Transverse colon (tissue), 4 donors: ENCODE measurements around the gene CLDN19. TPM values are rescaled to one million over a fixed set of nuclear protein-coding genes. Genes with fewer than 3 reads are reported as not detected.

Experiments
- DNase-seq: peaks from one replicate; pipeline ENCODE4 v3.0.0-alpha.2; 2019
- H3K27ac ChIP-seq, 4 donors: fragments of 200-600 bp; sonication (generic); 2 replicates each; pipeline ENCODE4 v1.5.1; 2016 to 2018; ENCODE audit warnings: inconsistent platforms in 4 of 4
- H3K27me3 ChIP-seq: fragments of 200-600 bp; sonication (generic); 2 replicates; pipeline ENCODE4 v1.5.1; 2017; ENCODE audit warnings: inconsistent platforms
- H3K36me3 ChIP-seq, 4 donors: fragments of 200-600 bp; sonication (generic); 2 replicates each; pipeline ENCODE4 v1.5.1; 2017 to 2019; ENCODE audit warnings: inconsistent platforms in 4 of 4
- H3K4me1 ChIP-seq, 4 donors: fragments of 200-600 bp; sonication (generic); 2 replicates each; pipeline ENCODE4 v1.5.1; 2017 to 2020; ENCODE audit warnings: inconsistent platforms in 4 of 4
- H3K4me3 ChIP-seq, 4 donors: fragments of 200-600 bp; sonication (generic); 1 replicate in 1 of 4; 2 replicates in 3 of 4; pipeline versions ENCODE4 v1.5.1 to v1.6.1; 2017 to 2019; ENCODE audit warnings: inconsistent platforms in 4 of 4
- H3K9me3 ChIP-seq, 2 donors: fragments of 200-600 bp; sonication (generic); 2 replicates each; pipeline ENCODE4 v1.5.1; 2017 to 2019; ENCODE audit warnings: inconsistent platforms in 2 of 2
- CTCF ChIP-seq, 5 experiments: fragments of 200-600 bp in 3 of 5; fragments of 450-650 bp in 2 of 5; sonication (generic) in 3 of 5; IDR thresholded peaks; 1 replicate in 2 of 5; 2 replicates in 3 of 5; pipeline ENCODE4 v1.5.1; 2016 to 2017; ENCODE audit warnings: antibody characterized with exemption in 5 of 5, inconsistent platforms in 3 of 5, mild to moderate bottlenecking in 2 of 5, moderate library complexity in 1 of 5
- EP300 ChIP-seq: sonication (generic); formaldehyde crosslinking; IDR thresholded peaks from one replicate; pipeline ENCODE4 v1.6.1; 2017; ENCODE audit warnings: antibody characterized with exemption, low read depth
- POLR2A ChIP-seq: fragments of 450-650 bp; IDR thresholded peaks from one replicate; pipeline ENCODE4 v1.6.1; 2016; ENCODE audit warnings: antibody characterized with exemption, mild to moderate bottlenecking, moderate library complexity
- POLR2AphosphoS5 ChIP-seq, 3 donors: sonication (generic); formaldehyde crosslinking; IDR thresholded peaks; one replicate each; pipeline ENCODE4 v1.6.1; 2016; ENCODE audit warnings: antibody characterized with exemption in 3 of 3
- WGBS, 2 donors: methylation state at CpG; one replicate each; pipeline ENCODE4 v1.1.5; 2018; ENCODE audit warnings: low coverage in 1 of 2; 5-methylcytosine and 5-hydroxymethylcytosine counted together
- in situ Hi-C, 4 donors: fragments of 200-750 bp; cut with MboI; loops; one replicate each; pipeline versions ENCODE4 v1.15.0 to v1.15.1; 2017; ENCODE audit warnings: low sequenced_read_pairs in 3 of 4, low pct_ligation_motif_present in 1 of 4, low pct_unique_long_range_greater_than_20kb in 1 of 4
- intact Hi-C: fragments of 100-400 bp; cut with DNase I; formaldehyde crosslinking; loops from one replicate; pipeline ENCODE4 v1.15.1; 2023; ENCODE audit warnings: low total_unique reads
- total RNA-seq, 4 donors: library from RNA; depleted of rRNA; stranded (reverse); fragments of >200 nt; gene quantifications; one replicate each; pipeline ENCODE4 v1.1.0, GENCODE V29; 2016

The CLDN19 gene
- total RNA-seq, 4 donors from 2014 or later: 0.27 TPM; not detected in 3

- Histone ChIP-seq H3K4me3 (no peak overlapping the region), H3K9me3 (no peaks in the 10 kb centered on the region), H3K27me3 (no peaks in the 10 kb centered on the region), H3K27ac (no peak overlapping the region), H3K4me1 (peaks cover 0 to 5% (median 0%) of the 10 kb centered on the region in 4 donors), H3K36me3 (peaks cover 0 to 83% (median 28%) of the 10 kb centered on the region in 4 donors)
- in situ Hi-C loops: no loop called here
- intact Hi-C loops: no loop called here
- TF ChIP-seq POLR2A (no peak), EP300 (no peak), POLR2AphosphoS5 (IDR thresholded peaks at IDR 0.05) (no peak), CTCF (IDR thresholded peaks at IDR 0.05) (no peak)
- no peak for DNase-seq
These were observed 40.0 kb downstream of the CLDN19 start for GRCh38 chr1:42700006-42700405.

GRCh38 chr1:42698081-42698813, 41.8 kb downstream of the CLDN19 start:
- Histone ChIP-seq H3K9me3 (no peaks in the 10 kb centered on the region), H3K36me3 (peaks cover 0 to 66% (median 28%) of the 10 kb centered on the region in 4 donors), H3K4me3 (no peak overlapping the region), H3K4me1 (peaks cover 0 to 23% (median 5%) of the 10 kb centered on the region in 4 donors), H3K27me3 (no peaks in the 10 kb centered on the region), H3K27ac (no peak overlapping the region)
- DNase-seq: no peak
- WGBS, 2 donors: 92% methylated on average over 2 to 4 of the region's 4 CpGs
- intact Hi-C loops (loop anchor here (10.0 kb wide), 1 partner anchor 47 kb away; the partner anchor contains the start of gene CLDN19), in situ Hi-C loops (no loop called here)
- no peak for TF ChIP-seq CTCF (IDR thresholded peaks at IDR 0.05)
- no peak for TF ChIP-seq POLR2A
- no peak for TF ChIP-seq EP300
- TF ChIP-seq POLR2AphosphoS5 (IDR thresholded peaks at IDR 0.05): no peak

DNA sequence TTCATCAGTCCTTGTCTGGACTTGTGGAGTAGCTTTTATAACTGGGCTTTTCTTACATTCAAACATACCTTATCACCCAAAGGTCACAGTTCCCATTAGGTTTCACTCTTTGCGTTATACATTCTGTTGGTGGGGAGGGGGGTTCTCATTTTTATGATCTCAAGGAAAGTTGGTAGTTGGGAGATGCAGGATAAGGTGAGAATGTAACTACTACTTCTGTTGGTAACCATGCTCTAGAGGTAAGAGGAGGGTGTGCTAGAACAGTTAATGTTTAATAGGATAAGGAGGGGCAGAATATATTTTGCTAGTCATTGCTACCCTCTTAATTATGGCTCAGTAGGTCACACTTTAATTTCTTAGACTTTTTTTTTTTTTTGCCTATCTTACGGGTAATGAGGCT, 47.1 kb downstream of the CLDN19 start:
- no peak for DNase-seq
- peaks cover 32 to 76% (median 55%) of the 10 kb centered on the region in 4 donors for H3K4me1 ChIP-seq
- TF ChIP-seq POLR2AphosphoS5 (IDR thresholded peaks at IDR 0.05): no peak
- TF ChIP-seq EP300: no peak
- TF ChIP-seq POLR2A: no peak
- TF ChIP-seq CTCF (IDR thresholded peaks at IDR 0.05): no peak
- in situ Hi-C loops (no loop called here), intact Hi-C loops (loop anchor here (10.0 kb wide), 1 partner anchor 52 kb away; the partner anchor contains the start of gene CLDN19)
- no peaks in the 10 kb centered on the region for H3K27me3 ChIP-seq
- peak overlapping the region in 2 of 4 donors; percentile 8 to 9 for H3K4me3 ChIP-seq
- peaks cover 0 to 13% (median 5%) of the 10 kb centered on the region in 4 donors for H3K36me3 ChIP-seq
- 47 to 51% methylated on average over 2 of the region's 2 CpGs for WGBS, 2 donors
- H3K27ac ChIP-seq: peak overlapping the region; percentile 78 to 85 (median 84)
- H3K9me3 ChIP-seq: no peaks in the 10 kb centered on the region

- Histone ChIP-seq H3K27ac (peak overlapping the region; percentile 78 to 85 (median 84)), H3K36me3 (peaks cover 0 to 9% (median 3%) of the 10 kb centered on the region in 4 donors), H3K9me3 (no peaks in the 10 kb centered on the region), H3K27me3 (no peaks in the 10 kb centered on the region), H3K4me3 (peak overlapping the region in 1 of 4 donors; percentile 9), H3K4me1 (peaks cover 36 to 79% (median 59%) of the 10 kb centered on the region in 4 donors)
- intact Hi-C loops: loop anchor here (10.0 kb wide), 1 partner anchor 52 kb away; the partner anchor contains the start of gene CLDN19
- TF ChIP-seq POLR2AphosphoS5 (IDR thresholded peaks at IDR 0.05) (peak in 2 of 3 donors; percentile 56 to 72), POLR2A (peak; percentile 34), EP300 (no peak)
- peak; percentile 57 for DNase-seq
- in situ Hi-C loops: no loop called here
- 19 to 24% methylated on average over 5 of the region's 5 CpGs for WGBS, 2 donors
These were observed 47.6 kb downstream of the CLDN19 start for GRCh38 chr1:42692461-42692860.
